Mesenchymal stem cell (in vitro differentiated cells and primary cell): Measurements from ENCODE around the gene CCL4L2.
"Not testable (repeated sequence)": the region's sequence is repeated elsewhere in the genome, so short reads cannot be mapped to it uniquely, and the experiment has no call there.

Source experiments
- DNase-seq: peaks from one replicate; pipeline ENCODE4 v3.0.0-alpha.2; 2013
- H2AFZ ChIP-seq: one replicate; pipeline ENCODE4 v1.6.1; 2013; ENCODE audit warnings: low read depth, mild to moderate bottlenecking, control low read depth, inconsistent platforms, low read length, moderate library complexity
- H2AK5ac ChIP-seq: 2 replicates; pipeline ENCODE4 v1.6.1; 2013; ENCODE audit warnings: low read length, moderate library complexity, mild to moderate bottlenecking, inconsistent platforms; ENCODE audit not compliant: severe bottlenecking
- H2BK120ac ChIP-seq: one replicate; pipeline ENCODE4 v1.6.1; 2013; ENCODE audit warnings: low read depth, mild to moderate bottlenecking, inconsistent platforms, low read length, moderate library complexity
- H2BK12ac ChIP-seq, 2 experiments: one replicate each; pipeline ENCODE4 v1.6.1; 2013; ENCODE audit warnings: inconsistent platforms in 2 of 2, low read length in 2 of 2, mild to moderate bottlenecking in 2 of 2, moderate library complexity in 2 of 2, control low read depth in 1 of 2
- H2BK15ac ChIP-seq: one replicate; pipeline ENCODE4 v1.6.1; 2013; ENCODE audit warnings: mild to moderate bottlenecking, low read depth, inconsistent platforms; ENCODE audit not compliant: poor library complexity, severe bottlenecking
- H2BK5ac ChIP-seq: 2 replicates; pipeline ENCODE4 v1.6.1; 2013; ENCODE audit warnings: low read depth, mild to moderate bottlenecking, low read length, control low read depth, inconsistent platforms; ENCODE audit not compliant: poor library complexity, severe bottlenecking
- H3K14ac ChIP-seq, 2 experiments: one replicate each; pipeline ENCODE4 v1.6.1; 2013; ENCODE audit warnings: inconsistent platforms in 2 of 2, low read length in 2 of 2, control low read depth in 1 of 2, mild to moderate bottlenecking in 1 of 2, moderate library complexity in 1 of 2
- H3K18ac ChIP-seq, 2 experiments: one replicate each; pipeline ENCODE4 v1.6.1; 2013; ENCODE audit warnings: inconsistent platforms in 2 of 2, low read length in 2 of 2, control low read depth in 1 of 2, low read depth in 1 of 2, mild to moderate bottlenecking in 1 of 2
- H3K23ac ChIP-seq, 2 experiments: one replicate each; pipeline ENCODE4 v1.6.1; 2013; ENCODE audit warnings: inconsistent platforms in 2 of 2, low read length in 2 of 2, mild to moderate bottlenecking in 2 of 2, moderate library complexity in 2 of 2, control low read depth in 1 of 2
- H3K27ac ChIP-seq: 2 replicates; pipeline ENCODE4 v1.5.1; 2013; ENCODE audit warnings: mild to moderate bottlenecking, moderate library complexity, low read length, control low read depth, inconsistent platforms; ENCODE audit not compliant: poor library complexity, severe bottlenecking
- H3K27me3 ChIP-seq, 2 experiments: 2 replicates each; pipeline versions ENCODE4 v1.6.1 to v1.7.0; 2013; ENCODE audit warnings: low read length in 2 of 2, mild to moderate bottlenecking in 2 of 2, moderate library complexity in 2 of 2, control low read depth in 1 of 2, inconsistent platforms in 1 of 2; ENCODE audit not compliant: control insufficient read depth in 1 of 2, insufficient read depth in 1 of 2
- H3K36me3 ChIP-seq, 2 experiments: 2 replicates each; pipeline versions ENCODE4 v1.6.1 to v1.7.0; 2013; ENCODE audit warnings: low read length in 2 of 2, control low read depth in 1 of 2, inconsistent platforms in 1 of 2, low read depth in 1 of 2, mild to moderate bottlenecking in 1 of 2; ENCODE audit not compliant: insufficient read depth in 2 of 2, control insufficient read depth in 1 of 2
- H3K4ac ChIP-seq, 2 experiments: one replicate each; pipeline ENCODE4 v1.6.1; 2013; ENCODE audit warnings: inconsistent platforms in 2 of 2, low read length in 2 of 2, mild to moderate bottlenecking in 2 of 2, moderate library complexity in 2 of 2, control low read depth in 1 of 2, low read depth in 1 of 2
- H3K4me1 ChIP-seq: 2 replicates; pipeline ENCODE4 v1.6.1; 2013; ENCODE audit warnings: low read depth, low read length, control low read depth; ENCODE audit not compliant: control insufficient read depth, insufficient read depth
- H3K4me2 ChIP-seq: 2 replicates; pipeline ENCODE4 v1.6.1; 2013; ENCODE audit warnings: low read length, mild to moderate bottlenecking, inconsistent platforms; ENCODE audit not compliant: poor library complexity, severe bottlenecking
- H3K4me3 ChIP-seq, 2 experiments: 2 replicates each; pipeline versions ENCODE4 v1.5.1 to v1.7.0; 2013; ENCODE audit warnings: low read length in 2 of 2, mild to moderate bottlenecking in 2 of 2, control low read depth in 1 of 2, low read depth in 1 of 2; ENCODE audit not compliant: insufficient read depth in 1 of 2
- H3K79me1 ChIP-seq: replicated peaks from 2 replicates; pipeline ENCODE4 v1.6.1; 2013; ENCODE audit warnings: mild to moderate bottlenecking, control low read depth, low read length, inconsistent platforms; ENCODE audit not compliant: poor library complexity, severe bottlenecking
- H3K9ac ChIP-seq: 2 replicates; pipeline ENCODE4 v1.7.0; 2013; ENCODE audit warnings: mild to moderate bottlenecking, low read length, moderate library complexity
- H3K9me3 ChIP-seq: 2 replicates; pipeline ENCODE4 v1.7.0; 2013; ENCODE audit warnings: mild to moderate bottlenecking, low read length; ENCODE audit not compliant: control insufficient read depth
- H4K8ac ChIP-seq: one replicate; pipeline ENCODE4 v1.6.1; 2013; ENCODE audit warnings: inconsistent platforms, mild to moderate bottlenecking, low read length, moderate library complexity
- H4K91ac ChIP-seq: one replicate; pipeline ENCODE4 v1.6.1; 2013; ENCODE audit warnings: mild to moderate bottlenecking, low read length, inconsistent platforms
- WGBS: methylation state at CpG from one replicate; pipeline ENCODE4 v1.1.7; 2013; ENCODE audit warnings: mixed read lengths; 5-methylcytosine and 5-hydroxymethylcytosine counted together

Gene CCL4L2

GRCh38 chr17:36209575-36209974 lies 1.3 kb upstream of the CCL4L2 start:
- Histone ChIP-seq H3K23ac (no peak overlapping the region), H3K18ac (no peak overlapping the region), H3K14ac (no peak overlapping the region), H3K36me3 (no peaks in the 10 kb centered on the region), H2BK120ac (no peak overlapping the region), H2BK15ac (no peak overlapping the region), H2BK5ac (no peak overlapping the region), H2AFZ (no peak overlapping the region), H4K8ac (no peak overlapping the region), H3K4me3 (no peak overlapping the region), H3K4ac (no peak overlapping the region), H3K4me2 (no peak overlapping the region), H3K4me1 (no peaks in the 10 kb centered on the region), H3K79me1 (no peaks in the 10 kb centered on the region), H2AK5ac (no peak overlapping the region), H2BK12ac (no peak overlapping the region), H3K9me3 (no peaks in the 10 kb centered on the region), H3K9ac (no peak overlapping the region), H4K91ac (no peak overlapping the region), H3K27me3 (peaks cover 22 to 26% of the 10 kb centered on the region in 2 experiments), H3K27ac (no peak overlapping the region)
- DNase-seq, result no peak

DNA sequence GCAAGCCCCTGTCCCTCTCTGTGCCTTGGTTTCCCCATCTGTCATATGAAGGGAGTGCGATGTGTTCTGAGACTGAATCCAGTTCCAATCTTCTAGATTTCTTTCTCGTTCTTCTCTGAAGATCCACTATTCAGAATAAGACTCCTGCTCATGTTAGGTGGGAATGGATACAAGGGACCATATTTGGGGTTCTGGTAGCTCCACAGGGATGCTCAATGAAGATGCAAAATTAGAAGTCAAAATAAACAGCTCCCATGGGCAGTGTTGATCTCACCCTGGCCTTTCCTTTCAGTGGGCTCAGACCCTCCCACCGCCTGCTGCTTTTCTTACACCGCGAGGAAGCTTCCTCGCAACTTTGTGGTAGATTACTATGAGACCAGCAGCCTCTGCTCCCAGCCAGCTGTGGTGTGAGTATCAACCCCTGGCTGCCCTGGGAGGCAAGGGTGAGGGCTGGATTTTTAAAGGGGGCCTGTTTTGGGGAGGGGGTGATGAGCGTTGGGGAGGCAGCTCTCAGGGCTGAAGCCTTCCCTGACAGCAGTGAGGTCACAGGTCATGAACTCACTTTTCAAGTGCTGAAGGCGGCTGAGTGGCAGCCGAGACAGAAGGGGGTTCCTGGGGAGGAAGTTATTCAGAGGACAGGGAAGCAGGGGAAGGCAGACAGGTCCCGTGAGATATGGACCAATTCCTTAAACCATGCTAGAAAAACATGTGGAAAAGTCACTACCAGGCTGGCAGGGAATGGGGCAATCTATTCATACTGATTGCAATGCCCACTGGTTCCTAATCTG lies 815 bp downstream of the CCL4L2 start:
- not testable (repeated sequence) for H3K4me1 ChIP-seq, H3K27ac ChIP-seq, H2BK15ac ChIP-seq, H2BK12ac ChIP-seq, H3K4me3 ChIP-seq, H3K14ac ChIP-seq, H3K9me3 ChIP-seq, H3K4me2 ChIP-seq, H3K23ac ChIP-seq, H3K36me3 ChIP-seq, H2BK120ac ChIP-seq, H3K4ac ChIP-seq, H2AFZ ChIP-seq, H4K8ac ChIP-seq, H3K9ac ChIP-seq, H2BK5ac ChIP-seq, H3K79me1 ChIP-seq, H2AK5ac ChIP-seq, DNase-seq, H3K18ac ChIP-seq
- WGBS, result 44% methylated on average over 6 of the region's 10 CpGs
- H4K91ac ChIP-seq, result peak overlapping the region; percentile 39
- peaks cover 22% of the 10 kb centered on the region in 2 experiments for H3K27me3 ChIP-seq

DNA sequence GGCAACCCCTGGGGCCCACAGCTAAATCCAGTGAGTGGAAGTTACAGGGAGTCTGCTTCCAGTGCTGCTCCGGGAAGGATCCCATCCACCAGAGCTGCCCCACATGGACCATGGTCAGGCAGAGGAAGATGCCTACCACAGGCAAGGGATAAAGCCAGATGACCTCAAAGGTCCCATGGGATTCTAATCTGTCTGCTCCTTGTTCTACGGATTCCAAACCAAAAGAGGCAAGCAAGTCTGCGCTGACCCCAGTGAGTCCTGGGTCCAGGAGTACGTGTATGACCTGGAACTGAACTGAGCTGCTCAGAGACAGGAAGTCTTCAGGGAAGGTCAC lies 1.4 kb downstream of the CCL4L2 start:
- DNase-seq, result no peak
- Histone ChIP-seq H2BK12ac (no peak overlapping the region), H3K36me3 (no peaks in the 10 kb centered on the region), H2AK5ac (no peak overlapping the region), H3K4me1 (no peaks in the 10 kb centered on the region), H4K8ac (no peak overlapping the region), H4K91ac (peak overlapping the region; percentile 39), H3K27me3 (peaks cover 20 to 22% of the 10 kb centered on the region in 2 experiments), H3K79me1 (no peaks in the 10 kb centered on the region), H3K23ac (no peak overlapping the region), H3K4ac (no peak overlapping the region), H3K4me3 (no peak overlapping the region), H3K14ac (no peak overlapping the region), H2AFZ (no peak overlapping the region), H3K27ac (no peak overlapping the region), H2BK15ac (no peak overlapping the region), H2BK5ac (no peak overlapping the region), H3K9ac (no peak overlapping the region), H3K18ac (no peak overlapping the region), H2BK120ac (no peak overlapping the region), H3K9me3 (no peaks in the 10 kb centered on the region), H3K4me2 (no peak overlapping the region)
- 35% methylated on average over 4 of the region's 4 CpGs for WGBS

- H3K4me1 ChIP-seq, result no peaks in the 10 kb centered on the region
- H3K9ac ChIP-seq, result no peak overlapping the region
- no peak overlapping the region for H3K27ac ChIP-seq
- H3K4me3 ChIP-seq, result no peak overlapping the region
- H2BK5ac ChIP-seq, result no peak overlapping the region
- H2AFZ ChIP-seq, result no peak overlapping the region
- no peak overlapping the region for H3K18ac ChIP-seq
- H3K9me3 ChIP-seq, result no peaks in the 10 kb centered on the region
- peaks cover 18 to 22% of the 10 kb centered on the region in 2 experiments for H3K27me3 ChIP-seq
- no peak overlapping the region for H2AK5ac ChIP-seq
- no peaks in the 10 kb centered on the region for H3K79me1 ChIP-seq
- no peak overlapping the region for H3K14ac ChIP-seq
- no peak overlapping the region for H3K4me2 ChIP-seq
- H3K23ac ChIP-seq, result no peak overlapping the region
- 87% methylated on average over 2 of the region's 3 CpGs for WGBS
- no peak overlapping the region for H2BK120ac ChIP-seq
- DNase-seq, result no peak
- no peak overlapping the region for H4K91ac ChIP-seq
- H3K36me3 ChIP-seq, result no peaks in the 10 kb centered on the region
- H3K4ac ChIP-seq, result no peak overlapping the region
- H2BK12ac ChIP-seq, result no peak overlapping the region
- H2BK15ac ChIP-seq, result no peak overlapping the region
- no peak overlapping the region for H4K8ac ChIP-seq
These were observed 2.1 kb downstream of the CCL4L2 start for GRCh38 chr17:36212966-36213365.
